Measurements from ENCODE around the gene ERI2.

ERI2 gene, protein sequence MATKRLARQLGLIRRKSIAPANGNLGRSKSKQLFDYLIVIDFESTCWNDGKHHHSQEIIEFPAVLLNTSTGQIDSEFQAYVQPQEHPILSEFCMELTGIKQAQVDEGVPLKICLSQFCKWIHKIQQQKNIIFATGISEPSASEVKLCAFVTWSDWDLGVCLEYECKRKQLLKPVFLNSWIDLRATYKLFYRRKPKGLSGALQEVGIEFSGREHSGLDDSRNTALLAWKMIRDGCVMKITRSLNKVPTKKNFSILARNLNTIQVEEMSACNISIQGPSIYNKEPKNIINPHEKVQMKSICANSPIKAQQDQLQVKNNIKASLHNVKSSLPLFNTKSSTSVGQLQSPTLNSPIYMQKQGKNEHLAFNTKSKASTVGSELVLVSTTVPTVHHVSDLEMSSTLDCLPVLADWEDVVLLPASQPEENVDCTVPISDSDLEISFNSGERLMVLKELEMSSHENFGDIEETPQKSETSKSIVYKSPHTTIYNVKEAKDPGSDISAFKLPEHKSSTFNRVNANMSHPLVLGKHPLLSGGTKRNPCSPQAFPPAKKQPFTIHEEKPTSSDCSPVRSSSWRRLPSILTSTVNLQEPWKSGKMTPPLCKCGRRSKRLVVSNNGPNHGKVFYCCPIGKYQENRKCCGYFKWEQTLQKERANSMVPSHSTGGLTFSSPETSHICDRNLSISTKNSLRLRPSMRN

DNA sequence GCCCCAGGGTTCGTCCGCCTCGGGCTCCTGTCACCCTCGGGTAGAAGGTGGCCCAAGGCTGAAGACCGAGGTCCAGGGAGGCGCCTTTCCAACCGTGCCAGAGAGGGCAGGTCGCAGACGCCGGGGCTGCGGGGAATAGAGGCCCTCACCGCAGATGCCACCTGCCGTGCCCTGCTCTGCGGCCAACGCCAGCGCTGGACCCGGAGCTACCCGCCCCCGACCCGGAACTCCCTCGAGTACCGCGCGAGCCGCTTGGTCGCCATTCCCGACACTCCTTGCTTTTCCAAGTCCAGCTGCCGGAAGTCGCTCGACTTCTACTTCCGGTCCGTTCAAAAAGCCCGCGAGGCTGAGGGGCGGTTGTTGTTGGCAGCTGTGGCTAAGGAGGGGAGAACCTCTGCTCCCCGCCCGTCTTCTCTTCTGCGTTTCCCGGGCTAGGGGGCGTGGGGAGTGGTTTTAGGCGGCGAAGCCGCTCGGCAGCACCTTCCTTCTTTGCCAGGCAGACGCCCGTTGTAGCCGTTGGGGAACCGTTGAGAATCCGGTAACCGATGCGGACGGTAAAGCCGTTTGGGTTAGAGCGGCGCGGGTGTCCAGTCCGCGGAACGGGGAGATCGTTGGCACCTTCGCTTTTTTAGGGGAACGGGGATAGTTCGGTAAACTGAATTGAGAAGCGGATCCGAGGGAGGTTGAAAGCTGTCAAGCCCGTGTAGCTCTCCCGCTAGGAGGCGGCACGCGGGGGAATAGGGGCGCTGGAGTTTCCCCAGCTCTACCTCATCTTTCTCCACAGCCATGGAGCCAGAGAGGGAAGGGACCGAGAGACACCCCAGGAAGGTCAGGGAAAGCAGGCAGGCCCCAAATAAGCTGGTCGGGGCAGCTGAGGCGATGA, at the start of gene ERI2, which contains the start of gene REXO5:
Gene ERI2, minus strand, starts transcription at position 305 of the 883 bp plus-strand sequence. Its CDS starts 42 bp downstream, at position 263.
Gene REXO5, plus strand, starts transcription at position 360 of the 883 bp plus-strand sequence. Its CDS starts 427 bp downstream, at position 787.
- no peaks in the 10 kb centered on the region for H3K27me3 ChIP-seq (ENCODE audit: control insufficient read depth in 2 of 2, insufficient read depth in 2 of 2, low read length in 2 of 2)
- H3K36me3 ChIP-seq (ENCODE audit: control insufficient read depth in 2 of 2, insufficient read depth in 2 of 2, low read length in 2 of 2), result peaks cover 0 to under 1% of the 10 kb centered on the region in 2 donors
- H3K4me1 ChIP-seq (ENCODE audit: control insufficient read depth in 2 of 2, insufficient read depth in 2 of 2, low read length in 2 of 2), result peaks cover 5 to 9% of the 10 kb centered on the region in 2 donors
- peak within 1 kb of the TSS; percentile 90 to 97 for H3K9ac ChIP-seq (ENCODE audit: low read depth in 1 of 2, low read length in 2 of 2)
- H3K27ac ChIP-seq (ENCODE audit: low read depth in 2 of 2, low read length in 2 of 2), result peak within 1 kb of the TSS; percentile 92 to 96
- peak within 1 kb of the TSS; percentile 92 to 95 for H3K4me3 ChIP-seq (ENCODE audit: low read length in 2 of 2)
- H3K9me3 ChIP-seq (ENCODE audit: control insufficient read depth in 2 of 2, low read length in 2 of 2), result no peaks in the 10 kb centered on the region

DNA sequence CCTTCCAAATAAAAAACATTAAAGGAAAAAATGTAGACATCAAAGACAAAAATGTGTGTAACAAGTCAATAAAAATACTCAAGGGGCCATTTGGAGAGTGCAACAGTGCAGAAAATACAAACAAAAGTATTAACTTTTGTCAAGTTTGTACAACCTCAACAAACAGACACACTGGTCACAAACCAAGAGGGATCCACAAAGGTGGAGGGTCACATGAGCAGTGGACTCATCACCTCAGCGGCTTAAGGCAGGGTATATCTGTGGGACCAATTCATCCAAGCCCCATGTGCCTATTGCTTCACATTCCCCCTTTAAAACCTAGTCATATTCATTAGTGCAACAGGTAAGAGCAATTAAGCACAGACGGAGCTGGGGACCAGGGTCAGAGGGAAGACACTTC, 48.7 kb upstream of the ERI2 start:
- peaks cover 2 to 11% of the 10 kb centered on the region in 2 donors for H3K4me1 ChIP-seq (ENCODE audit: control insufficient read depth in 2 of 2, insufficient read depth in 2 of 2, low read length in 2 of 2)

DNA sequence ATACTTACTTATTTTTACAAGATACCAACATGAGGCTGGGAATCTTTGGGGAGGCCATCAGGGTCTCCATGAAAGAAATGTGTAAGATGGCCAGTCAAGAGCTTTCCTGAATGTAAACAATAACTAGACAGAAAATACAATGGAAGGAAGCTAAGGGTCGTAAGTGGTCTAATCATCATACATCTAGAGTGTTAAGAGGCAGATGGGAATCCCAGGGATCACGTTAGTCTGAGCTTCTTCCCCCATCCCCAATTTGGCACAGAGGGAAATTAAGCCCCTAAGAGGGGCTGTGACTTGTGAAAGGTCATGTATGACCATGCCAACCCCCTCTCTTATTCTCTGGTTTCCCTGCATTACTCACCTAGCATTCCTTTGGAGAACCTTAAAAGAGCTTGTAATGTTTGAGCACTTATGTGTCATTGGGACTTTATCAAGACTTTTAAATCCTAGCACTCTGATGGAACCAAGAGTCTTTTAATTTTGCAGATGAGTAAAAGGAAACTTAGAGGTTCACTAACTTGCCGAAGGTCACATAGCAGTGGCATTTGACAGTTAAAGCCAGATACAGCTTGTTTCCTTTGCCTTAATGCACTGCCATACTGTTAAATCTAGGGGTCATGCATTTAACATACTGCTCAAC, 47.8 kb upstream of the ERI2 start:
- H3K27ac ChIP-seq (ENCODE audit: low read depth in 2 of 2, low read length in 2 of 2), result no peak overlapping the region

More for the DNA sequence above, 48.7 kb upstream of the ERI2 start:
- H3K9me3 ChIP-seq (ENCODE audit: control insufficient read depth in 2 of 2, low read length in 2 of 2), result no peaks in the 10 kb centered on the region
- no peak overlapping the region for H3K9ac ChIP-seq (ENCODE audit: low read depth in 1 of 2, low read length in 2 of 2)
- H3K27me3 ChIP-seq (ENCODE audit: control insufficient read depth in 2 of 2, insufficient read depth in 2 of 2, low read length in 2 of 2), result no peaks in the 10 kb centered on the region
- peaks cover 8 to 14% of the 10 kb centered on the region in 2 donors for H3K36me3 ChIP-seq (ENCODE audit: control insufficient read depth in 2 of 2, insufficient read depth in 2 of 2, low read length in 2 of 2)
- H3K27ac ChIP-seq (ENCODE audit: low read depth in 2 of 2, low read length in 2 of 2), result no peak overlapping the region
- no peak overlapping the region for H3K4me3 ChIP-seq (ENCODE audit: low read length in 2 of 2)

DNA sequence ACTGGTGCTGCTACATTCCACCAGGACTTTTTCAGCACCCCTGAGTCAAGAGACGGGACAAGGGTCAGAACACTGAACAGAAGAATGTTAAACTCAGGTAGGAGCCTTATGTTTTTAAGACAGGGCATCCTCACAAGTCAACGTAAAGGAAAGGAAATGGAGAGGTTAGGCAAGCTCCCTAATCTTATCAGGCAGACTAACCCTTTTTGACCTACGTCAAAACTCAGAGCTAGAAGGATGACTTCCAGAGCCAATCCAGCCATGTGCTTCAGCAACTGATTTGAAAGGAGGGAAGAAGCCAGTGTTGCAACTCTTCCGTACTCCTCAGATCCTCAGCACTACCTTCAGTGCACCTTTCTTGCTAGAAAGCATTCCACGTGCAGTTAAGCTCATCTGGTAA, 46.9 kb upstream of the ERI2 start:
- no peak overlapping the region for H3K27ac ChIP-seq (ENCODE audit: low read depth in 2 of 2, low read length in 2 of 2)
- no peaks in the 10 kb centered on the region for H3K27me3 ChIP-seq (ENCODE audit: control insufficient read depth in 2 of 2, insufficient read depth in 2 of 2, low read length in 2 of 2)
- peaks cover 3 to 12% of the 10 kb centered on the region in 2 donors for H3K4me1 ChIP-seq (ENCODE audit: control insufficient read depth in 2 of 2, insufficient read depth in 2 of 2, low read length in 2 of 2)
- no peak overlapping the region for H3K9ac ChIP-seq (ENCODE audit: low read depth in 1 of 2, low read length in 2 of 2)
- no peak overlapping the region for H3K4me3 ChIP-seq (ENCODE audit: low read length in 2 of 2)
- no peaks in the 10 kb centered on the region for H3K9me3 ChIP-seq (ENCODE audit: control insufficient read depth in 2 of 2, low read length in 2 of 2)
- H3K36me3 ChIP-seq (ENCODE audit: control insufficient read depth in 2 of 2, insufficient read depth in 2 of 2, low read length in 2 of 2), result peaks cover 4 to 7% of the 10 kb centered on the region in 2 donors

More for the DNA sequence above, 47.8 kb upstream of the ERI2 start:
- Histone ChIP-seq H3K4me1 (ENCODE audit: control insufficient read depth in 2 of 2, insufficient read depth in 2 of 2, low read length in 2 of 2) (peaks cover 3 to 12% of the 10 kb centered on the region in 2 donors), H3K9me3 (ENCODE audit: control insufficient read depth in 2 of 2, low read length in 2 of 2) (no peaks in the 10 kb centered on the region), H3K27me3 (ENCODE audit: control insufficient read depth in 2 of 2, insufficient read depth in 2 of 2, low read length in 2 of 2) (no peaks in the 10 kb centered on the region), H3K4me3 (ENCODE audit: low read length in 2 of 2) (no peak overlapping the region), H3K36me3 (ENCODE audit: control insufficient read depth in 2 of 2, insufficient read depth in 2 of 2, low read length in 2 of 2) (peaks cover 4 to 7% of the 10 kb centered on the region in 2 donors), H3K9ac (ENCODE audit: low read depth in 1 of 2, low read length in 2 of 2) (no peak overlapping the region)

DNA sequence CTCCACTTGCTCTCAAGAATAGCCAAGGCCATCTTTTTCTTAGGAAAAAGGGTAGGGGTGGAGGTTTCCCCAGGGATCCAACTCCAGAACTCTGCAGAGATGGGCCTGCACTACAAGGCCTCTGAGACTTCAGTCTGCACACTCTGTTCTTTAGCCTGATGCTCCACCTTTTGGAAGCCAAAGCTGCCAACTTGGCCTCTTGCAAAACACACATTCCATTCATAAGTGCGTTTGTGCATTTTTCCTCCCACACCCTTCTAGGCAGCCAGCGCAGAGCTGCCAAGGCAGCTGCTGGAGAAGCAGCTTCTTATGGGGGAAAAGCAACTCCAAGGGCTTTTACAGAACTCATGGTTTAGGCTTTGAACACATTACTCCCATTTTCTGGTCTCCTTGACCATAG, 45.3 kb upstream of the ERI2 start:
- no peaks in the 10 kb centered on the region for H3K9me3 ChIP-seq (ENCODE audit: control insufficient read depth in 2 of 2, low read length in 2 of 2)
- no peak overlapping the region for H3K4me3 ChIP-seq (ENCODE audit: low read length in 2 of 2)
- H3K4me1 ChIP-seq (ENCODE audit: control insufficient read depth in 2 of 2, insufficient read depth in 2 of 2, low read length in 2 of 2), result peaks cover 3 to 12% of the 10 kb centered on the region in 2 donors
- H3K27me3 ChIP-seq (ENCODE audit: control insufficient read depth in 2 of 2, insufficient read depth in 2 of 2, low read length in 2 of 2), result no peaks in the 10 kb centered on the region
- no peak overlapping the region for H3K27ac ChIP-seq (ENCODE audit: low read depth in 2 of 2, low read length in 2 of 2)
- peaks cover 6 to 7% of the 10 kb centered on the region in 2 donors for H3K36me3 ChIP-seq (ENCODE audit: control insufficient read depth in 2 of 2, insufficient read depth in 2 of 2, low read length in 2 of 2)
- H3K9ac ChIP-seq (ENCODE audit: low read depth in 1 of 2, low read length in 2 of 2), result no peak overlapping the region

DNA sequence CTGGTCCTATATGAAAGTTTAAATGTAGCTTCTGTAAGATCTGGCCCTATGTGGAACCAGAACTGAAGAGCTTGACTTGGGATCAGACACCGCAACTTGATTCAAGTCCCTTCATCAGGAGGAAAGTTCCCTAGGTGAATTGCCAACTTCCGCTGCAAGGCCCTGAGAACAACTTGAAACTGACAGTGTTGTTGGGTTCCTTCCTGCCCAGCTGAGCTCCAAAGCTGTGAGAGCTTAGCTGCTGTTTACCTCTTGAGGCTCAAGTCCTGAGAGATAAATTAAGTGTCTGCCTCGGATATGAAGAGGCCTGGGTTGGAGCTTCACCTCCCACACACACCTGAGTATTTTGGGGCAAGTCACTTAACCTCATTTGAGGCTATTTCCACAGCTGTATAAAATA, 44.7 kb upstream of the ERI2 start:
- Histone ChIP-seq H3K9me3 (ENCODE audit: control insufficient read depth in 2 of 2, low read length in 2 of 2) (no peaks in the 10 kb centered on the region), H3K9ac (ENCODE audit: low read depth in 1 of 2, low read length in 2 of 2) (no peak overlapping the region), H3K4me1 (ENCODE audit: control insufficient read depth in 2 of 2, insufficient read depth in 2 of 2, low read length in 2 of 2) (peaks cover 3 to 12% of the 10 kb centered on the region in 2 donors), H3K36me3 (ENCODE audit: control insufficient read depth in 2 of 2, insufficient read depth in 2 of 2, low read length in 2 of 2) (peaks cover 7 to 8% of the 10 kb centered on the region in 2 donors), H3K27ac (ENCODE audit: low read depth in 2 of 2, low read length in 2 of 2) (peak overlapping the region in 1 of 2 donors; percentile 45), H3K27me3 (ENCODE audit: control insufficient read depth in 2 of 2, insufficient read depth in 2 of 2, low read length in 2 of 2) (no peaks in the 10 kb centered on the region), H3K4me3 (ENCODE audit: low read length in 2 of 2) (no peak overlapping the region)

DNA sequence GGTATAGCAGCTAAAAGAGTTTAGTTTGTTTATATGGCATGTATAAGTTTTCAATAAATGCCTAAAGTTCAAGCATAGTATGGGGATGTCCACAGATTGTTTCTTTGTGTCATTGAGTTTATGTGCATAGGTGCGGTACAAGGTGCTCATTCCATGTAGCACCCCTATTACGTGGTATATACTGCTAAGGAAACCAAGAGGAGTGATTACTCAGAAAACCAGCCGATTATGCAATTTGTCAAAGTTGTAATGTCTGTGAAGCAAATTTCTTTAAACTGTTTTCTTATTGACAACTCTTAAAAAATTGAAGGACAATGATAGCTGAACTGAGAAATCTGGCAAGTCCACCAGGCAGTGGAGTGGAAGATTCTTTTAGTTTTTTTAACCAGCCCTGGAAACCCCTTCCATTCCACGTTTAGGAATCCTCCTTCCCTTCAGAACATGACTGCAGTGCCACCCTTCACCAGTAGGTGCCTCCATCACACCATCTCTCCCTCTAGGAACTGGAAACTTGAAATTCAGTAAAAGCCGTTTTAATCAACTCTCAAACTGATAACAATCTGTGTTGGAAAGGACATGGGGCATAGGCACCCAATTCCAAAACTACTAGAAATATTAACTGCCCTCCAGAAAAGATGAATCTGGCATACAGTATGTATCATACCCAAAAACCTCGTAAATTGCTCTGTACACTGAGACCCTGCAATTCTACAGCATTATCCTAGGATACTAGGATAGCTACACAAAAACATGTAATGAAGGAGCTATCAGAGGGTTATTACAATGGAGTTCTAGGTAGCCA, 43.5 kb upstream of the ERI2 start:
- peaks cover 3 to 12% of the 10 kb centered on the region in 2 donors for H3K4me1 ChIP-seq (ENCODE audit: control insufficient read depth in 2 of 2, insufficient read depth in 2 of 2, low read length in 2 of 2)

DNA sequence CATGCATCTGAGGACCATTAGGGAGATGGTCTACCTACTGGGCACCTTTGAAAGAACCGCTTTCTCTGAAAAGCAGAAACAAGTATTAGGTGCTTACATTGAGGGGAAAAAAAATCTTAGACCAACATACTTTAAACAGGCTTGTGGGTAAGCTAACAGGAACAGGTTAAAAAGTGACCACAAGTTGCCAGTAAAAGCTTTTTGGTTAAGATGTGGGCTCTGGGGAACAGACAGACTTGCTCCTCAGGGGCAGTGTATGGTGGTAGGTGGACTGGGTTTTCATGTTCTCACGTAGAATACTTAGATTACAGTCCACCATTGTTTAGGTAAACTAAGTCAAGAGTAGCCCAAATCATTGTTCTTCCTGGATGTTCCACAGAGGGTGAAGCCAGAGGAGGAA, 41.3 kb upstream of the ERI2 start:
- peaks cover 3 to 12% of the 10 kb centered on the region in 2 donors for H3K4me1 ChIP-seq (ENCODE audit: control insufficient read depth in 2 of 2, insufficient read depth in 2 of 2, low read length in 2 of 2)

More for the DNA sequence above, 43.5 kb upstream of the ERI2 start:
- no peak overlapping the region for H3K27ac ChIP-seq (ENCODE audit: low read depth in 2 of 2, low read length in 2 of 2)
- no peaks in the 10 kb centered on the region for H3K9me3 ChIP-seq (ENCODE audit: control insufficient read depth in 2 of 2, low read length in 2 of 2)
- no peak overlapping the region for H3K9ac ChIP-seq (ENCODE audit: low read depth in 1 of 2, low read length in 2 of 2)
- peaks cover 0 to 4% of the 10 kb centered on the region in 2 donors for H3K36me3 ChIP-seq (ENCODE audit: control insufficient read depth in 2 of 2, insufficient read depth in 2 of 2, low read length in 2 of 2)
- no peaks in the 10 kb centered on the region for H3K27me3 ChIP-seq (ENCODE audit: control insufficient read depth in 2 of 2, insufficient read depth in 2 of 2, low read length in 2 of 2)
- H3K4me3 ChIP-seq (ENCODE audit: low read length in 2 of 2), result no peak overlapping the region

DNA sequence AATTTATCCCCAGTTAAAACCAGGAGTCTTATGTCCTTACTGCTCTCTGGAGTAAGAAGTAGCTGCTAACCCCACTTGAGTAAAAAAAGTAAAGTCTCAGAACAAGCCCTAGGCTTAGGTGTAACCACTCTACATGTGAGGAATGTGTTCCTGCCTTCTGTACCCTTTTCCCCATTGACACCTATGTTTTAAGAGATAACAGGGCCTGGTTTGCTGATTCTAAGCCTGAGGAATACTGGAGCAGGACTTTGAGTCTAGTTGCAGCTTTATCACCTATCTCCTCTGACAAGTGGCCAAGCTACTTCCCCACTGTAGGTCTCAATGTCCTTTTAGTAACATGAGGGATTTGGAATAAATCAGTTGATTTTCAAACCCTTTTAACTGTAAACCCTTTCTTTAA, 40.3 kb upstream of the ERI2 start:
- peaks cover 0 to 4% of the 10 kb centered on the region in 2 donors for H3K36me3 ChIP-seq (ENCODE audit: control insufficient read depth in 2 of 2, insufficient read depth in 2 of 2, low read length in 2 of 2)
- no peak overlapping the region for H3K9ac ChIP-seq (ENCODE audit: low read depth in 1 of 2, low read length in 2 of 2)
- H3K9me3 ChIP-seq (ENCODE audit: control insufficient read depth in 2 of 2, low read length in 2 of 2), result no peaks in the 10 kb centered on the region
- no peak overlapping the region for H3K4me3 ChIP-seq (ENCODE audit: low read length in 2 of 2)
- H3K27ac ChIP-seq (ENCODE audit: low read depth in 2 of 2, low read length in 2 of 2), result no peak overlapping the region
- peaks cover 3 to 8% of the 10 kb centered on the region in 2 donors for H3K4me1 ChIP-seq (ENCODE audit: control insufficient read depth in 2 of 2, insufficient read depth in 2 of 2, low read length in 2 of 2)
- no peaks in the 10 kb centered on the region for H3K27me3 ChIP-seq (ENCODE audit: control insufficient read depth in 2 of 2, insufficient read depth in 2 of 2, low read length in 2 of 2)

More for the DNA sequence above, 41.3 kb upstream of the ERI2 start:
- Histone ChIP-seq H3K9ac (ENCODE audit: low read depth in 1 of 2, low read length in 2 of 2) (no peak overlapping the region), H3K36me3 (ENCODE audit: control insufficient read depth in 2 of 2, insufficient read depth in 2 of 2, low read length in 2 of 2) (peaks cover 0 to 4% of the 10 kb centered on the region in 2 donors), H3K27me3 (ENCODE audit: control insufficient read depth in 2 of 2, insufficient read depth in 2 of 2, low read length in 2 of 2) (no peaks in the 10 kb centered on the region), H3K4me3 (ENCODE audit: low read length in 2 of 2) (no peak overlapping the region), H3K9me3 (ENCODE audit: control insufficient read depth in 2 of 2, low read length in 2 of 2) (no peaks in the 10 kb centered on the region), H3K27ac (ENCODE audit: low read depth in 2 of 2, low read length in 2 of 2) (no peak overlapping the region)

Measured in mucosa of rectum (tissue), 2 donors.